Stimulated activated CD8-positive, alpha-beta memory T cell treated with anti-CD3 and anti-CD28 coated beads, Interleukin-2, amount 100 ng/mL, for 1 hour (primary cell): ENCODE data around the gene CHRNB1.

Source experiments
- DNase-seq, 2 donors: peaks; one replicate each; pipeline ENCODE4 v3.0.0-alpha.2; 2020; ENCODE audit warnings: low read depth in 2 of 2

Gene CHRNB1

GRCh38 chr17:7414837-7415236 lies 30.0 kb upstream of the CHRNB1 start:
- no peak for DNase-seq

- DNase-seq: no peak
Observed at GRCh38 chr17:7415784-7416183, 29.1 kb upstream of the CHRNB1 start.

DNA sequence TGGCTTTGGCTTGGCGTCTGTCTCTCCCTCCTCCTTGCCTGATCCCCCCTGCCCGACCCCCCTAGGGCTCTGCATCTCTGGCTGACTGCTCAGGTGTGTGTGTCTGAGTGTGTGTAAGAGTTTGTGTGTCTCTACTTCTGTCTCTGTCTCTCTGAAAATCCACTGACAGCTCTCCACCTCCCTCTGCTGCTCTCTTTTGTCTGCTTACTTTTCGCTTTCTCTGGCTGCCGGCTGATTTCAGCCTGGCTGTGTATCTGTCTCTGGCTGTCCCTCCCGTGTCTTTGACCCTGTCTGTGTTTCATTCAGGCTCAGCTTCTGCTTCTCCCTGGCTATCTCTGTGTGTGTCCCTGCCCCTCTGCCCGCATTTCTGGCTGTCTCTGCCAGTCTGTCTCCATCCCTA lies 28.5 kb upstream of the CHRNB1 start:
- DNase-seq: no peak

DNA sequence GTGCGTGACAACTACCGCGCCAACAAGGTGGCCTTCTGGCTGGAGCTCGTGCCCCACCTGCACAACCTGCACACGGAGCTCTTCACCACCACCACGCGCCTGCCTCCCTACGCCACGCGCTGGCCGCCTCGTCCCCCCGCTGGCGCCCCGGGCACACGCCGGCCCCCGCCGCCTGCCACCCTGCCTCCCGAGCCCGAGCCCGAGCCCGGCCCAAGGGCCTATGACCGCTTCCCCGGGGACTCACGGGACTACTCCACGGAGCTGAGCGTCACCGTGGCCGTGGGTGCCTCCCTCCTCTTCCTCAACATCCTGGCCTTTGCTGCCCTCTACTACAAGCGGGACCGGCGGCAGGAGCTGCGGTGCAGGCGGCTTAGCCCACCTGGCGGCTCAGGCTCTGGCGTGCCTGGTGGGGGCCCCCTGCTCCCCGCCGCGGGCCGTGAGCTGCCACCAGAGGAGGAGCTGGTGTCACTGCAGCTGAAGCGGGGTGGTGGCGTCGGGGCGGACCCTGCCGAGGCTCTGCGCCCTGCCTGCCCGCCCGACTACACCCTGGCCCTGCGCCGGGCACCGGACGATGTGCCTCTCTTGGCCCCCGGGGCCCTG lies 27.7 kb upstream of the CHRNB1 start:
- no peak for DNase-seq

DNA sequence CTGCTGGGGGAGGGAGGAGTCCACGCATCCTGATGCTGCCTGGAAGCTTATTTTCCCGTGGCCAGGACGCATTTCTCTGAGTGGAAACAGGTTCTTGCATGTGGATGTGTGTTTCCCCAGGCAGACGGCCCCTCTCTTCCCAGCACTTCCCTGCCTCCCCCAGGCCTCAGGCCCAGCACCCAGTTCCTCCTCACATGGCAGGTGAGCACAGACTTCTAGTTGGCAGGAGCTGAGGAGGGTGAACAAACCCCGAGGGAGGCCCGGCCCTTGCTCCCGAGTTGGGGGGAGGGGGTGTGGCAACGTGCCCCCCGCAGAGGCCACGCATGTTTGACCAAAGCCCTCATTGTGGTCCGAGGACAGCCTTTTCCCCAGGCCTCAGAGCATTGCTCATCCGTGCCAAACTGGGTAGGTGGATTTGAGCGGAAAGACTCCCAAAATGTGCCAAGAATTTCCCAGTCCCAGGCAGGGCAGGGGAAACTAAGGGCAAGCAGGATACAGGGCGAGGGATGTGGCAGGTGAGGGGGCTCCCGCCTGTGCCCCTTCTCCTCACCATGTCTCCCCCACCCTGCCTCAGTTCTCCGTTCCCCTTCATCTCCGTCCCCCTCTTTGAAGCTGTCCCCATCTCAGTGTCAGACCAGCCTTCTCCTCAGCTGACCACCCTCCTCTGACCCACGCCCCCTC lies 26.2 kb upstream of the CHRNB1 start:
- no peak for DNase-seq

DNA sequence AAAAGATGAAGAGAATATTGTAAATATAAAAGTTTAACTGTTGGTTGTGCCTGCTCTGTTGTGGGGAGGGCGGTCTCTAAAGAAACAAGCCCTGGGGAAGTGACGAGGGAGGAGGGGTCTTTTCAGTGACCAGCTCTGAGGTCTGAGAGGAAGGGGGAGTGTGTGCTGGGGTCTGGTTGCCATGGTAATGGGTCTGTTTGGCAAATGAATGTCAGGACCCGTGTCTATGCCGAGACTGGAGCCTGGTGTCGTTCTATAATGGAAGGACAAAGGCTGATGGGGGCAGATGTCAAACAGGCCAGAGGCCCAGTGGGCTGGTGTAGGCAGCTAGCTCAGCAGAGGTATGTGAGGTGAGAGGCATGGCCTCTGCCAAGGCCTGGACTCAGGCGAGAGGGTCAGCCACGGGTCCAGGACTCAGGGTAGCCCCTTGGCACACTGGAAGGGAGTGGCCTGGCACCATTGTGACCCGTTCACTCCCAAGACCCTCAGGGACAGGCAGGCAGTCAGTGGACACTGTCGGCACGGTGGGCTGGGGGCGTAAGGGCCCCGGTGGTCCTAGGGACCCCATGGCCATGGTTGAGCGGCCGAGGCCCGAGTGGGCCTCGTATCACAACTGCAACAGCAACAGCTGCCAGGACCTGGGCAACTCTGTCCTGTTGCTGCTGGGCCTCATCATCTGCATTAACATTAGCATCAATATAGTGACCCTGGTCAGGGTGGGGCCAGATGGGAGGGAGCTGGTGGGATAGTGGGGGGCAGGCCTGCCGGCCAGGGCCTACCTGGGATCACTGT lies 24.8 kb upstream of the CHRNB1 start, which contains the start of gene SPEM1:
SPEM1 (plus strand) TSS at position 506 of the 792 bp plus-strand sequence; CDS start at position 567, 61 bp downstream.
- DNase-seq: no peak

GRCh38 chr17:7421186-7421585 lies 23.7 kb upstream of the CHRNB1 start:
- no peak for DNase-seq

DNA sequence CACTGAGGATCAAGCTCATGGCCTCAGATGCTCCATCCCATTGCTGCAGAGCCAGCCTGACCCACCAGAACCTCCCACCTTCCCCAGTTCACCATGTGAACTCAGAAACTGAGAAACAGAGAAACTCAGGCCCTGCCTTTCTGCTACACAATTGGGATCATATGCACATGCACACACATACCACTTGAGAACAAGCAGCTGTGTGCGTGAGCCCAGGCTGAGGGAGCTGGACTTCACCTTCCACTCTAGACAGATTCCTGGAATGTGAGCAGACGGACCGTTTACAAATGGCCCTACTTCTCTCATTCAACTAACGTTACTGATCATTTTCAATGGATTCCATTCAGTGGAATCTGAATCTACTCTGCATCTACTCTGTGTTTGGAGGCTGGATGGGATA lies 21.2 kb upstream of the CHRNB1 start:
- no peak for DNase-seq

GRCh38 chr17:7425316-7425715 lies 19.5 kb upstream of the CHRNB1 start, which contains the start of gene SPEM2:
SPEM2 (plus strand) TSS chr17:7425616; CDS start chr17:7425689, 73 bp downstream.
- DNase-seq: no peak

GRCh38 chr17:7425756-7426155 lies 19.1 kb upstream of the CHRNB1 start:
- no peak for DNase-seq

GRCh38 chr17:7426203-7426863 lies 18.5 kb upstream of the CHRNB1 start:
- DNase-seq: no peak

DNA sequence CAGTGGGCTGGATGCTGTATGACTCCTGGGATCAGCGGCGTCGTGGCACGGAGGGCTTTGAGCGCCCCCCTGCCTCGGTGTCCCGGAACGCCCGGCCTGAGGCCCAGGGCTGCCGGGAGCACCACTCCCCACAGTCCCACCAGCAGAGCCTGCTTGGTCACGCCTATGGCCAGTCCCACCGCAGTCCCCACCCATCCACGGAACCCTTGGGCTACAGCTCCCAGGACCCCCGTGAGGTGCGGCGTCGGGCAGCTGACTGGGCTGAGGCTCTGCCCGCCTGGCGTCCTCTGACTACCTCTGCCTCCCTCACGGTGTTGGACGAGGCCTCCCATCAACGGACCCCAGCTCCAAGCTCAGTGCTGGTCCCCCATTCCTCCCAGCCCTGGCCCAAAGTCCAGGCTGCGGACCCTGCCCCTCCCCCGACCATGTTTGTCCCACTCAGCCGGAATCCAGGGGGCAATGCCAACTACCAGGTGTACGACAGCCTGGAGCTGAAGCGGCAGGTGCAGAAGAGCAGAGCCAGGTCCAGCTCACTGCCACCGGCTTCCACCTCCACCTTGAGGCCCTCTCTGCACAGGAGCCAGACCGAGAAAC lies 17.9 kb upstream of the CHRNB1 start:
- DNase-seq: no peak

DNA sequence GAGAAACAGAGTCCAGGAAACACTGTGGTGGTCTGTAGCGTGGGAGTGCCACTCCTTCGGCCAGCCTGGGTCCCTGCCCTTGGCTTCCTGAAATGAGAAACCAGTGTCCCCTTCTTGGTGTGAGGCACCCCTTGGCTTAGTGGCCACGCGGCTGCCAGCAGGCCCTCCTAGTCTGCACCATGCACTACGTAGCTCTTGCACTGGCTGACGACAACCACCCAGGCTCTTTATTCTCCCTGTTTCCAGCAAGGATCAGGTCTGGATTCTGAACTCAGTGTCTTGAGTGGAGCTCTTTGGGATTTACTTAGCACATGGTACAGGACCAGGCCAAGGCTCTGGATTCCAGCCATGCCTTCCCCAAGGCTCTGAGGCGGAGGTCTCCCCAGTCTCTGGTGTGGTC lies 17.3 kb upstream of the CHRNB1 start:
- DNase-seq: no peak

DNA sequence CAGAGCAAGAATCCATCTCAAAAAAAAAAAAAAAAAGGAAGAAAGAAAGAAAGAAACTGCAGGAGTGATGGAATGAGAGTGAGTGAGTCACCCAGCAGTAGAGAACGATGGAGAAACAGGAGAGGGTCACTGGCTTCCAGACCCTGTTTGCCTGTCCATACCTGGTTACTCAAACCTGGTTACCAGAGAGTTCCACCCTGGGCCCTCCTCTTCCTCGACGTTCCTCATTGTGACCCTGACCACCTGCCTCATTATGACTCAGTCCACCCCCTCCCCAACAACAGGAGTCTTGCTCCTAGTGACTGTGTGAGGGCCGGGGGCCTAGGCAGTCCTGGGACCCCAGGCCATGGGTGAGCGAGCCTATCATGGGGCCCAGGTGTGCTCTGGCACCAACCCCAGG lies 16.3 kb upstream of the CHRNB1 start, which contains the start of gene SPEM3:
SPEM3 (plus strand) TSS at position 301 of the 400 bp plus-strand sequence; CDS start at position 347, 46 bp downstream.
- DNase-seq: no peak

- DNase-seq: no peak
Observed at GRCh38 chr17:7429722-7430121, 15.1 kb upstream of the CHRNB1 start.

DNA sequence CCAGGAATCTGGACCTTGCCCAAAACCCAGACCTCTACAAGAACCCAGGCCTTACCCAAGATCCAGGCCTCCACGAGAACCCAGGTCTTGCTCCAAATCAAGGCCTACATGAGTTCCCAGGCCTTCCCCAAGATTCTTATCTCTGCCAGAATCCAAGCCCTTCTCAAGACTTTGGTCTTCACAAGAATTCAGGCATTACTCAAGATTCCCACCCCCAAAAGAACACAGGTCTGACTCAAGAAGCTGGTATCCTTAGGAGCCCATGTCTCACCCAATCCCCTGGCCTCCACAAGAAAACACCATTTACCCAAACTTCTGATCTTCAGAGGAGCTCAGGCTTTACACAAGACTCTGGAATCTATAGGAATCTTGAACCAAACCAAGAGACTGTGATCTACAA lies 13.6 kb upstream of the CHRNB1 start:
- no peak for DNase-seq

DNA sequence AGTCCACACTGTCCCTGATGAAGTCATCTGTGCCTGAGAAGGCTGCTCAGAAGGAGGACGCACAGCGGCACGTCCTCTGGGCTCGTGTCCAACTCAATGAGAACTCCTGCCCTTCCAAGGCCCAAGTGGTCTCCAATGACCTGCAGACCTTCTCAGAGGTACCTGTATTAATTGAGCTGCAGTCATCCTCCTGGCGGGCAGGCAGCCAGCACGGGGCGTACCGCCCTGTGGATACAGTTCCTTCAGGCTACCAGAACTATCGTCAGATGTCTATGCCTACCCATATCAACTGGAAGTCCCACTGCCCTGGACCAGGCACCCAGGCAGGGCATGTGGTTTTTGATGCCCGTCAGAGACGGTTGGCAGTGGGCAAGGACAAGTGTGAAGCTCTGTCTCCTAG lies 12.6 kb upstream of the CHRNB1 start:
- no peak for DNase-seq

- DNase-seq: peak in 1 of 2 donors; percentile 26
Observed at GRCh38 chr17:7435676-7436555, 8.9 kb upstream of the CHRNB1 start.

DNA sequence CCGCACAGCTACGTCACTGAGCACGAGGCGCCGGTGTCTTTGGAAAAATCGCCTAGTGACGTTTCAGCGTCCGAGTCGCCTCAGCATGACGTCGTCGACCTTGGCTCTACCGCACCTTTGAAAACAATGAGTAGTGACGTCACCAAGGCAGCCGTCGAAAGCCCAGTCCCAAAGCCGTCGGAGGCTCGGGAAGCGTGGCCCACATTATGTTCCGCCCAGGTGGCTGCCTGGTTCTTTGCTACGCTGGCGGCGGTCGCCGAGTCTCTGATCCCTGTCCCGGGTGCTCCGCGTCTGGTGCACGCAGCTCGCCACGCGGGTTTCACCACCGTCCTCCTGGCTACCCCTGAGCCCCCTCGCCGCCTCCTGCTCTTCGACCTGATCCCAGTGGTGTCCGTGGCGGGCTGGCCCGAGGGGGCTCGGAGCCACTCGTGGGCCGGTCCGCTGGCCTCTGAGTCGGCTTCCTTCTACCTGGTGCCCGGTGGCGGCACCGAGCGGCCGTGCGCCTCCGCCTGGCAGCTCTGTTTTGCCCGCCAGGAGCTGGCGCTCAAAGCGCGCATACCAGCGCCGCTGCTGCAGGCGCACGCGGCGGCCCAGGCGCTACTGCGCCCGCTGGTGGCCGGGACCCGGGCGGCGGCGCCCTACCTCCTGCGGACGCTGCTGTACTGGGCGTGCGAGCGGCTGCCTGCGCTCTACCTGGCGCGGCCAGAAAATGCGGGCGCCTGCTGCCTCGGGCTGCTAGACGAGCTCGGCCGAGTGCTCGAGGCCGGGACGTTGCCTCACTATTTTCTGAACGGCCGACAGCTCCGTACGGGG lies 8.1 kb upstream of the CHRNB1 start:
- DNase-seq: peak; percentile 58 to 68

DNA sequence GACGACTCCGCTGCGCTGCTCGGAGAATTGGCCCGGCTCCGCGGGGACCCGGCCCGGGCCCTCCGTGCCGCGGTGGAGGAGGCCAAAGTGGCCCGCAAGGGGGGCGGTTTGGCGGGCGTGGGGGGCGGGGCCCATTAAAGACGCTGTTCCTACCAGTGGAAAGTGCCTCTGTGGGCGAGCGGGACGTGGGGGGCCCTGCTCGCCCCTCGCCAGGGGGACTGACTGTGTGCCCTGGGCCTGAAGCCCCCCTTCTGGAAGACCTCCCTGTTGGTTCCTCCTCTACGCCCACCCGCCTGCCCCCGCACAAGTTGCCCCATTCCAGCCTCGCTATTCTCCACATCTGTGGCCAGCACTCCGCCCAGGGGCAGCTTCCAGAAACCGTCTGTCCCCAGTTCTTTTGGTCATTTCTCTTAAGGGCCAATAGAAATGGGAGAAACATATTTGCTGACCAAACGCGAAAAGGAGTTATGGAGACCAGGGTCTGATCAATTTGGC lies 7.4 kb upstream of the CHRNB1 start:
- DNase-seq: no peak
